ENCODE measurements around the gene CCDC136. TPM values are rescaled to one million over a fixed set of nuclear protein-coding genes. Genes with fewer than 3 reads are reported as not detected.

Gene CCDC136
- total RNA-seq, 1 experiment from 2014 or later: 31.1 TPM

- peaks cover 11% of the 10 kb centered on the region for H3K23me2 ChIP-seq (ENCODE audit: insufficient read length, low read depth, low read length, poor library complexity, severe bottlenecking)
- no peak overlapping the region for H2AK5ac ChIP-seq (ENCODE audit: insufficient read length, low read length)
- no peaks in the 10 kb centered on the region for H3K79me1 ChIP-seq (ENCODE audit: insufficient read depth, low read depth, low read length, poor library complexity, severe bottlenecking)
- no peak overlapping the region for H4K91ac ChIP-seq (ENCODE audit: insufficient read length, low read depth, low read length)
- Mint-ChIP-seq H3K27me3 (ENCODE audit: low read depth) (peaks cover 39% of the 10 kb centered on the region), H3K9me3 (no peaks in the 10 kb centered on the region), H3K4me1 (peaks cover 21 to 30% of the 10 kb centered on the region in 2 experiments), H3K36me3 (ENCODE audit: insufficient read depth in 1 of 3, low read depth in 3 of 3) (no peaks in the 10 kb centered on the region), H3K27ac (0 out of 7 replicates have a peak overlapping the region, but pooled peaks of 1 of the 3 experiments have one; percentile 28), H3K4me3 (no peak overlapping the region)
- no peak overlapping the region for H3T11ph ChIP-seq (ENCODE audit: low read length)
- H3K23ac ChIP-seq (ENCODE audit: insufficient read length, low read depth, low read length): no peak overlapping the region
- H3K4me1 ChIP-seq (ENCODE audit: insufficient read depth, low read length): no peaks in the 10 kb centered on the region
- no peak overlapping the region for H3K56ac ChIP-seq (ENCODE audit: insufficient read length, low read depth, low read length)
- no peak overlapping the region for H3K9ac ChIP-seq (ENCODE audit: extremely low read depth, insufficient read length, low read length)
- no peak overlapping the region for H2BK15ac ChIP-seq (ENCODE audit: low read depth, low read length)
- no peaks in the 10 kb centered on the region for H4K20me1 ChIP-seq (ENCODE audit: control insufficient read depth, insufficient read depth, insufficient read length)
- no peak overlapping the region for H4K5ac ChIP-seq (ENCODE audit: insufficient read length, low read depth, low read length)
- H3K18ac ChIP-seq (ENCODE audit: insufficient read length, low read depth, low read length): no peak overlapping the region
- H3K27me3 ChIP-seq (ENCODE audit: insufficient read depth, low read length): peaks cover 11% of the 10 kb centered on the region; the same call in 1 of the 2 replicates
- H2AFZ ChIP-seq (ENCODE audit: low read length): no peak overlapping the region
- H2BK20ac ChIP-seq (ENCODE audit: low read depth, low read length, poor library complexity, severe bottlenecking): no peak overlapping the region
- no peak overlapping the region for H3K14ac ChIP-seq (ENCODE audit: insufficient read depth, low read length)
- DNase-seq: no peak
- no peak overlapping the region for H2BK5ac ChIP-seq (ENCODE audit: insufficient read length, low read length)
- no peak overlapping the region for H3K27ac ChIP-seq (ENCODE audit: insufficient read length, low read depth, low read length)
- no peaks in the 10 kb centered on the region for H3K79me2 ChIP-seq (ENCODE audit: insufficient read depth, low read length)
- no peak overlapping the region for H2BK12ac ChIP-seq (ENCODE audit: insufficient read length, low read depth, low read length)
- H2BK120ac ChIP-seq (ENCODE audit: low read depth, low read length, poor library complexity, severe bottlenecking): no peak overlapping the region
- H3K4ac ChIP-seq (ENCODE audit: low read depth, low read length): no peak overlapping the region
- no peak overlapping the region for H3K4me2 ChIP-seq (ENCODE audit: insufficient read depth, insufficient read length, low read length)
- no peak overlapping the region for H4K8ac ChIP-seq (replicated peaks; ENCODE audit: insufficient read length, low read depth, low read length)
- H3K9me3 ChIP-seq (ENCODE audit: control insufficient read depth, low read depth, low read length): no peaks in the 10 kb centered on the region
- TF ChIP-seq CTCF (conservative IDR thresholded peaks at IDR 0.05): no peak
- no CpG with 5 or more reads among the region's 4 CpGs for WGBS (ENCODE audit: extremely low coverage, insufficient read length, low lambda C conversion rate)
Observed at GRCh38 chr7:128826512-128826911, 34.7 kb downstream of the CCDC136 start.
